ENCODE data around the gene PEA15.

GRCh38 chr1:160239582-160240299, 34.6 kb downstream of the PEA15 start:
- TF ChIP-seq POLR2AphosphoS5 (IDR thresholded peaks at IDR 0.05; ENCODE audit: low read depth) (no peak), CTCF (IDR thresholded peaks at IDR 0.05; ENCODE audit: insufficient read depth, low read length) (no peak), SPI1 (IDR thresholded peaks at IDR 0.05; ENCODE audit: borderline replicate concordance, low read depth) (no peak), GABPA (IDR thresholded peaks at IDR 0.05; ENCODE audit: low read depth) (no peak), REST (IDR thresholded peaks at IDR 0.05; ENCODE audit: insufficient replicate concordance, low read depth) (no peak)
